HG03280 (cell line): ENCODE results near the gene MMP28.
A peak's percentile ranks its signal among the peaks of the same experiment; 100 is the strongest.

Source experiments
- ATAC-seq: cut with Tn5 transposase; IDR thresholded peaks from one replicate; pipeline ENCODE4 v1.9.1; 2021; ENCODE audit warnings: mild to moderate bottlenecking, moderate library complexity; ENCODE audit not compliant: unreplicated experiment

MMP28 gene, protein sequence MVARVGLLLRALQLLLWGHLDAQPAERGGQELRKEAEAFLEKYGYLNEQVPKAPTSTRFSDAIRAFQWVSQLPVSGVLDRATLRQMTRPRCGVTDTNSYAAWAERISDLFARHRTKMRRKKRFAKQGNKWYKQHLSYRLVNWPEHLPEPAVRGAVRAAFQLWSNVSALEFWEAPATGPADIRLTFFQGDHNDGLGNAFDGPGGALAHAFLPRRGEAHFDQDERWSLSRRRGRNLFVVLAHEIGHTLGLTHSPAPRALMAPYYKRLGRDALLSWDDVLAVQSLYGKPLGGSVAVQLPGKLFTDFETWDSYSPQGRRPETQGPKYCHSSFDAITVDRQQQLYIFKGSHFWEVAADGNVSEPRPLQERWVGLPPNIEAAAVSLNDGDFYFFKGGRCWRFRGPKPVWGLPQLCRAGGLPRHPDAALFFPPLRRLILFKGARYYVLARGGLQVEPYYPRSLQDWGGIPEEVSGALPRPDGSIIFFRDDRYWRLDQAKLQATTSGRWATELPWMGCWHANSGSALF

DNA sequence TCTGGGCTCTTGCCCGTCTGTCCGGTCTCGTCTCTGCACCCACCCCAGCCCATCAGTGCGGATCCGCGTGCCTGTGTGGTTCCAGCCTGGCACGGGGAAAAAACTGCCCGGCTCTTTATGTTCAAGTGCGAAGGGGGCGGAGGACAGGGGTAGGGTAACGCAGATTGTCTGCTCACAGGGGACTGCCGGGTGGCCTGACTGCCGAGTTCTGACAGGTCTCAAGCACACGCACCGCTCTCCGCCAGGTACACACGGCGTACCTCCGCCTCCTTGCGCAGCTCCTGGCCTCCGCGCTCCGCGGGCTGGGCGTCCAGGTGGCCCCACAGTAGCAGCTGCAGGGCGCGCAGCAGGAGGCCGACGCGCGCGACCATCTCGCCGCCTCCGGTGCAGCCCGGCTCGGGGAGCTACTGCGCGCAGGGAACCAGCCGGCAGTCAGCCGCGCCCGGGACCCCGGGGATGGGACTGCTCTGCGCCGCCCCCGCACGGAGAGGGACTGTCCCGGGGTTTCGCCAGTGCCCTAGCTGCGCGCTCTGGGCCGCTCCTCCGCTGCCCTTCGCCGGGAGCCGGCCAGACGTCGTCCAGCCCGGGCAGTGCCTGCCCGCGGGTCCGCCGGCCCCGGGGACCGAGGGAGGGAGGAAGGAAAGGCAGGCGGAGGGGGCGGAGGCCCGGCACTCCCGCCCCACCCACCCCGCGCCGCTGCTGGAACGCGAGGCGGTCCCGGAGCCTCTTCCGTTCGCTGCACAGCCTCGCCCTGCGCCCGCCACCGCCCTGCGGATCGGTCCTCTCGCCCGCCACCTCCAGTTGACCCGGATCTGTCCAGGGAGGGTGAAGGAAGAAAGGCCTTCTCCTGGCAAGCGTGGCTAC lies at the start of gene MMP28:
TSS of gene MMP28 (minus strand) at position 635 of the 864 bp plus-strand sequence. CDS start at position 371, 264 bp downstream.
- ATAC-seq: no peak

DNA sequence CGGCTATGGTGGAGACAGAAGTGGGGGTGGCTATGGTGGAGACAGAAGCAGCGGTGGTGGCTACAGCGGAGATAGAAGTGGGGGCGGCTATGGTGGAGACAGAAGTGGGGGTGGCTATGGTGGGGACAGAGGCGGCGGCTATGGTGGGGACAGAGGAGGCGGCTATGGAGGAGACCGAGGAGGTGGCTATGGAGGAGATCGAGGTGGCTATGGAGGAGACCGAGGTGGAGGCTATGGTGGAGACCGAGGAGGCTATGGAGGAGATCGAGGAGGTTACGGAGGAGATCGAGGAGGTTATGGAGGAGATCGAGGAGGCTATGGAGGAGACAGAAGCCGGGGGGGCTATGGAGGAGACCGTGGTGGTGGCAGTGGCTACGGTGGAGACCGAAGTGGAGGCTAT lies 49.1 kb upstream of the MMP28 start:
- ATAC-seq: no peak

DNA sequence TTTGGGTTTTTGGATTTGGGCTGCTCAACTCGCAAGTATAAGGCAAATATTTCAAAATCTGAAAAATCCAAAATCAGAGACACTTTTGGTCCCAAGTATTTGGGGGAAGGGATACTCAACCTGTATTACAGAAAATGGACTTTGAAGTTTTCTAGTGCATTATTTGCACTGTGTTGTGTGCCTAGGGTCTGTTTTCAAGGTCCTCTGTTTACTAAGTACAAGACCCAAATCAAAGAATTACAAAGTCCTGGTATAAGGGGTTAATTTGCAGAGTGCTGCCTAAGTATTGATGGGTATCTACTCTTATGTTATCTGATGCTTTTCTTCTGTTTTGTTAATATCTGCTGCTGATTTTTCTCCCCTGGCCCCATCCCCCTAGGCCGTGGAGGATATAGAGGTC lies 48.3 kb upstream of the MMP28 start:
- no peak for ATAC-seq

DNA sequence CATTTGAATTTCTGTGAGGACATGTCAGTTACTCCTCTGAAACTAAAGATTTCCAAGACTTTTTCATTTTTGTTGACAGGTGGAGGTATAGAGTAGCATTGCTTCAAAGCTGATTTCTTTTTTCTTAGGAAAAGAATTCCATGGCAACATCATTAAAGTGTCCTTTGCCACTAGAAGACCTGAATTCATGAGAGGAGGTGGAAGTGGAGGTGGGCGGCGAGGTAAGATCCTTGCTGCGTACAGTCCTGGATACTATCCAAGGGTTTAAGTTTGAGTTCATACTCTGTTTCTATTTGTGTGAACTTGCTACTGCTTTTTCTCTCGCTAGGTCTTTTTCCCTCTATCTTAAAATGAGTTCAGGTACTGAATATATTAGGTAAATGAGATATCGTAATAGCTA lies 46.8 kb upstream of the MMP28 start:
- ATAC-seq: no peak

- no peak for ATAC-seq
Measured at GRCh38 chr17:35841505-35841904, 46.1 kb upstream of the MMP28 start.

- no peak for ATAC-seq
Measured at GRCh38 chr17:35841101-35841500, 45.7 kb upstream of the MMP28 start.

GRCh38 chr17:35825206-35825605 lies 29.8 kb upstream of the MMP28 start:
- no peak for ATAC-seq

GRCh38 chr17:35821308-35821707 lies 25.9 kb upstream of the MMP28 start:
- no peak for ATAC-seq

- ATAC-seq: no peak
Measured at GRCh38 chr17:35819455-35819854, 24.0 kb upstream of the MMP28 start.

- no peak for ATAC-seq
Measured at GRCh38 chr17:35817196-35817595, 21.8 kb upstream of the MMP28 start.

DNA sequence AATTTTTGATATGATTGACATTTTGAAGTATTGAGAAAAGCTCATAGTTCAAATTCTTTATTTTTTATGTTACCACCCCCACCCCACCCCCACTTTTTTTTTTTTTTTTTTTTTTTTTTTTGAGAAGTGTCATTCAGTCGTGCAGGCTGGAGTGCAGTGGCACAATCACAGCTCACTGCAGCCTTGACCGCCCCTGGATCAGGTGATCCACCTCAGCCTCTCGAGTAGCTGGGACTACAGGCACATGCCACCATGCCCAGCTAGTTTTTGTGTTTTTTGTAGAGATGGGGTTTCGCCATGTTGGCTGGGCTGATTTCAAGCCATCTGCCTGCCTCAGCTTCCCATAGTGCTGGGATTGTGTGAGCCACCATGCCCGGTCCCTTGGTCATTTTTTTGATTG lies 21.3 kb upstream of the MMP28 start:
- no peak for ATAC-seq

GRCh38 chr17:35812456-35812855 lies 17.0 kb upstream of the MMP28 start:
- no peak for ATAC-seq

- no peak for ATAC-seq
Measured at GRCh38 chr17:35811759-35812158, 16.3 kb upstream of the MMP28 start.

GRCh38 chr17:35809855-35810461 lies 14.5 kb upstream of the MMP28 start:
- ATAC-seq: peak; percentile 1

- ATAC-seq: peak; percentile 90
Measured at GRCh38 chr17:35808962-35809854, 13.8 kb upstream of the MMP28 start, which contains the start of gene TAF15. Gene TAF15, plus strand, starts transcription at chr17:35809484. Its CDS starts 86 bp downstream, at chr17:35809570.

- ATAC-seq: no peak
Measured at GRCh38 chr17:35808240-35808961, 13.0 kb upstream of the MMP28 start.

DNA sequence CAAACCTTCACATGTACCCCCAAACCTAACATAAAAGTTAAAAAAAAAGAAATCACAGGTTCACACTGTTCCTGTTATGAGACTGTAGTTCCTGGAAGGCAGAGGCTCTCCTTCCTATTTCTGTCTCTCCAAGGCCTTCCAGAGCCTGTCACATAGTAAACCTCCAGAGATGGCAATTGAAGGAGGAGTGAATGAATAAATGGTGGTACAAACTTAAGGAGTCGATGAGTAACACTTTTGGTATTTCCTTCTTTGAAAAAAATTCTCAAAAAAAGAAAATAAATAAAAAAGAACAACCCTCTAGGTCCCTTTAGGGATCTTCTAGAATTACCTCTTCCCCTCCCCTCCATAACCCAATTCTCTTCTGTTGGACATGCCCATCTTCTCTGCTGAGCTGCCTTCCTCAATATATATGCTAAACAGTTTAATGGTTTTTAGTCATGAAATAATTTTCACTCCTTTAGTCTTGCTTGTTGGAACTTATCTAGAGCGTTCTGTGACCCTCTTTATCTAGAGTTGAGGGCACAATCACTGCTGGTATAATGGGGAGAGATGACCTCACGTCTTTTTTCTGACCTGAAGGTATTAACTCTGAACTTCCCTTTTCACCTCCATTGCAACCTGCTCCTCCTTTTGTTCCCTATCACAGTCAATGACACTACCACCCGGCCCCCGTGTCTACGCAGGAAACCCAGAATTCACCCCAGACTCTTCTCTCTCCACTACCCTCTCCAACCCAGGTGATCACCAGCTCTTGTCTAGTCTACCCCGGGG lies 12.1 kb upstream of the MMP28 start:
- ATAC-seq: no peak

GRCh38 chr17:35804658-35805192 lies 9.3 kb upstream of the MMP28 start:
- no peak for ATAC-seq
